Hepatocyte (in vitro differentiated cells): Measurements from ENCODE around the gene CARMIL1. TPM values are rescaled to one million over a fixed set of nuclear protein-coding genes. Genes with fewer than 3 reads are reported as not detected.

ENCODE experiments used
- DNase-seq: peaks from one replicate; pipeline ENCODE4 v3.0.0-alpha.2; 2016; ENCODE audit warnings: low spot score
- H2AFZ ChIP-seq: fragments of 200-600 bp; sonication (generic); 2 replicates; pipeline ENCODE4 v1.6.0; 2016; ENCODE audit warnings: antibody characterized with exemption, mild to moderate bottlenecking
- H3K27ac ChIP-seq: fragments of 200-600 bp; sonication (generic); 2 replicates; pipeline ENCODE4 v1.5.1; 2016; ENCODE audit warnings: mild to moderate bottlenecking
- H3K27me3 ChIP-seq: fragments of 200-600 bp; sonication (generic); 2 replicates; pipeline ENCODE4 v1.6.1; 2016
- H3K36me3 ChIP-seq: fragments of 200-600 bp; sonication (generic); replicated peaks from 2 replicates; pipeline ENCODE4 v1.5.1; 2016; ENCODE audit warnings: low read depth; ENCODE audit not compliant: insufficient read depth
- H3K4me1 ChIP-seq: fragments of 200-600 bp; sonication (generic); 2 replicates; pipeline ENCODE4 v1.5.1; 2016; ENCODE audit warnings: mild to moderate bottlenecking, moderate library complexity; ENCODE audit not compliant: insufficient read depth
- H3K4me2 ChIP-seq: fragments of 200-600 bp; sonication (generic); 2 replicates; pipeline ENCODE4 v1.6.0; 2016
- H3K4me3 ChIP-seq: fragments of 200-600 bp; sonication (generic); 2 replicates; pipeline ENCODE4 v1.5.1; 2016; ENCODE audit warnings: mild to moderate bottlenecking
- H3K79me2 ChIP-seq: fragments of 200-600 bp; sonication (generic); 2 replicates; pipeline ENCODE4 v1.6.0; 2017; ENCODE audit warnings: mild to moderate bottlenecking
- H3K9me2 ChIP-seq: fragments of 200-600 bp; sonication (generic); replicated peaks from 2 replicates; pipeline ENCODE4 v1.6.0; 2017; ENCODE audit warnings: mild to moderate bottlenecking; ENCODE audit not compliant: insufficient read depth
- H3K9me3 ChIP-seq: fragments of 200-600 bp; sonication (generic); 2 replicates; pipeline ENCODE4 v1.5.1; 2016; ENCODE audit warnings: low read depth, mild to moderate bottlenecking
- H4K20me1 ChIP-seq: fragments of 200-600 bp; sonication (generic); 2 replicates; pipeline ENCODE4 v1.6.0; 2016; ENCODE audit warnings: mild to moderate bottlenecking; ENCODE audit not compliant: insufficient read depth, poor library complexity, severe bottlenecking
- EZH2 ChIP-seq: fragments of 200-600 bp; sonication (generic); IDR thresholded peaks from 2 replicates; pipeline ENCODE4 v1.6.1; 2016; ENCODE audit warnings: antibody characterized with exemption, mild to moderate bottlenecking, borderline replicate concordance
- EZH2phosphoT487 ChIP-seq: fragments of 200-600 bp; sonication (generic); IDR thresholded peaks from one replicate; pipeline ENCODE4 v1.6.1; 2018; ENCODE audit warnings: antibody characterized with exemption, mild to moderate bottlenecking, low read depth, moderate library complexity; ENCODE audit not compliant: unreplicated experiment, severe bottlenecking
- whole genome bisulfite sequencing: methylation state at CpG from one replicate; pipeline ENCODE4 v1.1.6; 2016; ENCODE audit warnings: low lambda C conversion rate; ENCODE audit errors: missing lambda C conversion rate; 5-methylcytosine and 5-hydroxymethylcytosine counted together
- polyA plus RNA-seq: library from polyadenylated mRNA; unstranded; fragments of >200 nt; fragmentation: Nextera tagmentation; extraction: Ambion mirVana; gene quantifications from 2 replicates; pipeline ENCODE4 v1.2.1, GENCODE V29; 2016
- total RNA-seq: library from RNA; depleted of rRNA; stranded (reverse); fragments of >200 nt; gene quantifications from 2 replicates; pipeline ENCODE4 v1.2.3, GENCODE V29; 2014
- TF ChIP-seq, protein P1 (sequence below): fragments of 200-600 bp; sonication (generic); IDR thresholded peaks from 2 replicates; pipeline ENCODE4 v1.5.1; 2016; ENCODE audit warnings: antibody characterized with exemption, mild to moderate bottlenecking; ENCODE audit not compliant: poor library complexity

CARMIL1 gene
- total and polyA plus RNA-seq, 2 experiments from 2014 or later: 19.5 to 40.6 TPM

- Histone ChIP-seq H2AFZ (no peak overlapping the region), H3K36me3 (no peaks in the 10 kb centered on the region), H3K4me3 (no peak overlapping the region), H3K27ac (no peak overlapping the region), H3K4me2 (no peak overlapping the region), H3K9me2 (no peaks in the 10 kb centered on the region), H3K4me1 (no peaks in the 10 kb centered on the region), H3K27me3 (no peaks in the 10 kb centered on the region), H4K20me1 (peaks cover 12% of the 10 kb centered on the region), H3K79me2 (peaks cover 89% of the 10 kb centered on the region), H3K9me3 (no peaks in the 10 kb centered on the region)
- TF ChIP-seq, protein P1, sequence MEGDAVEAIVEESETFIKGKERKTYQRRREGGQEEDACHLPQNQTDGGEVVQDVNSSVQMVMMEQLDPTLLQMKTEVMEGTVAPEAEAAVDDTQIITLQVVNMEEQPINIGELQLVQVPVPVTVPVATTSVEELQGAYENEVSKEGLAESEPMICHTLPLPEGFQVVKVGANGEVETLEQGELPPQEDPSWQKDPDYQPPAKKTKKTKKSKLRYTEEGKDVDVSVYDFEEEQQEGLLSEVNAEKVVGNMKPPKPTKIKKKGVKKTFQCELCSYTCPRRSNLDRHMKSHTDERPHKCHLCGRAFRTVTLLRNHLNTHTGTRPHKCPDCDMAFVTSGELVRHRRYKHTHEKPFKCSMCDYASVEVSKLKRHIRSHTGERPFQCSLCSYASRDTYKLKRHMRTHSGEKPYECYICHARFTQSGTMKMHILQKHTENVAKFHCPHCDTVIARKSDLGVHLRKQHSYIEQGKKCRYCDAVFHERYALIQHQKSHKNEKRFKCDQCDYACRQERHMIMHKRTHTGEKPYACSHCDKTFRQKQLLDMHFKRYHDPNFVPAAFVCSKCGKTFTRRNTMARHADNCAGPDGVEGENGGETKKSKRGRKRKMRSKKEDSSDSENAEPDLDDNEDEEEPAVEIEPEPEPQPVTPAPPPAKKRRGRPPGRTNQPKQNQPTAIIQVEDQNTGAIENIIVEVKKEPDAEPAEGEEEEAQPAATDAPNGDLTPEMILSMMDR: no peak
- TF ChIP-seq EZH2 (no peak), EZH2phosphoT487 (no peak)
- WGBS: 87% methylated on average over 1 of the region's 1 CpG
- DNase-seq: no peak
Observed at GRCh38 chr6:25405442-25405841, 126.3 kb downstream of the CARMIL1 start.

DNA sequence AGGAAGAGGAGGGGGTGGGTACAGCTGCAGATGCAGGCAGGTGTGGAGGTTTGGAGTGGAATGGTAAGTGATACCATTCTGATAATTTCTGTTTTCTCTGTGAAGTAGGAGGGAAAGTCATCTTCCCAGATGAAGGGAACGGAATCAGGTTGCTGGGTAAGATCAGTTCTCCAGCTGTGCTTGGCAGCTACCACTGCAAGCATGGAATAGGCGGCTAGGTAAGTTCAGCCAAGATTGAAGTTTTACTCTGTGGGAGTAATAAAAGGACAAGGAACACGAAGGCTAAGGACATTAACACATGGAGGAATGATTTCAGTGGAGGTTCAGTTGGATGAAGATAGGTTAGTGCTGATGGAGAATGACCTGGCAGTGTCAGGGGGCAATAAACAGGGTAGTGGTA, 128.3 kb downstream of the CARMIL1 start:
- WGBS: 88% methylated on average over 3 of the region's 3 CpGs
- Histone ChIP-seq H4K20me1 (peaks cover 10% of the 10 kb centered on the region), H3K9me3 (no peaks in the 10 kb centered on the region), H3K4me2 (no peak overlapping the region), H3K4me3 (no peak overlapping the region), H3K27ac (no peak overlapping the region), H3K36me3 (no peaks in the 10 kb centered on the region), H3K4me1 (no peaks in the 10 kb centered on the region), H3K27me3 (no peaks in the 10 kb centered on the region), H3K79me2 (peaks cover 90% of the 10 kb centered on the region), H3K9me2 (no peaks in the 10 kb centered on the region), H2AFZ (no peak overlapping the region)
- TF ChIP-seq, protein P1: no peak
- TF ChIP-seq EZH2 (no peak), EZH2phosphoT487 (no peak)
- no peak for DNase-seq

GRCh38 chr6:25410102-25410501, 130.9 kb downstream of the CARMIL1 start:
- DNase-seq: no peak
- Histone ChIP-seq H3K4me1 (peaks cover 9% of the 10 kb centered on the region), H3K27ac (no peak overlapping the region), H3K36me3 (no peaks in the 10 kb centered on the region), H3K9me2 (no peaks in the 10 kb centered on the region), H2AFZ (no peak overlapping the region), H3K4me3 (no peak overlapping the region), H3K79me2 (peaks cover 95% of the 10 kb centered on the region), H3K4me2 (no peak overlapping the region), H3K9me3 (no peaks in the 10 kb centered on the region), H3K27me3 (no peaks in the 10 kb centered on the region), H4K20me1 (peaks cover 10% of the 10 kb centered on the region)
- TF ChIP-seq EZH2phosphoT487 (no peak), EZH2 (no peak)
- TF ChIP-seq, protein P1: no peak
- 96% methylated on average over 1 of the region's 1 CpG for WGBS
